ENCODE data around the gene G6PD. TPM values are rescaled to one million over a fixed set of nuclear protein-coding genes. Genes with fewer than 3 reads are reported as not detected.
A peak's percentile ranks its signal among the peaks of the same experiment; 100 is the strongest.

G6PD gene
- polyA plus RNA-seq, 2 of the 4 experiments (the other 2 are of a cell fraction): 692 to 1,409 TPM

DNA sequence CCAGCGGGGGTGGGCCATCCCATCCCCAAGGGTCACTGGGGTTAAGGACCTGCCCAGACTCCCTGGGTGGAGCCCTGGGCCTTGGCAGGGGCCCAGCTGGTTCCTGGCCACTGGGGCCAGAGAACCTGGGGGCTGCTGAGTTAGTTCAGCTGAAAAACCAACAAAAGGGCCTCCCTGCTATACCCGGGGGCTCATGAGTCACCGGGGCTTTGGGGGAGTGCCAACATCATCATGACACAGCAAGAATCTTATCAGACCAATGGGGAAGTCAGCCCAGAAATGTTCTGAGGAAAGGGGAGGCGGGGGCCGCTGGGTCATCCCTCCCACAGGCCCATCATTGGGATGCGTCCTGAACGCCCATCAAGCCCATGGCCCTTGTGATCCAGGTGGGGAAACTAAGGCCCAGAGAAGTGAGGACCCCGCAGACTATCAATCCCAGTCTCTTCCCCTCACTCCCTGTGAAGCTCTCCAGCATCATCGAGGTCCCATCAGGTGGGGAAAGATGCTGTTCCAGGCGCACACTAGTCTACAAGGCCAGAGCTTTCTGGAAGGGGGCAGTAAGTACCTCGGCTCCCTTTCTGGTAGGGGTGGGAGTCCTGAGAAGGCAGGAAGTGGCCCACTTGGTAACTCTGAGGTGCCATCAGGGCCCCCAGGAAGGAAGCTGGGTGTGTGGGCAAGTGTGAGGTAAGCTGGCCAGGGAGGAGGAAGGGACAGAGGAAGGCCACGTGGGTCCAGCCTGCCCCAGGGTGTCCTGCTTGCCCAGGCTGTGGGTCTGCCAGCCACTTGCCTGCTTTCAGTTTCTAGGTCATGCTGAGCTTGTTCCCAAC, 4.5 kb downstream of the G6PD start (continued):
- no peak for TF ChIP-seq MAZ (IDR thresholded peaks at IDR 0.05; ENCODE audit: borderline replicate concordance, low read depth, low read length)
- TF ChIP-seq ZFP36 (IDR thresholded peaks at IDR 0.05; ENCODE audit: borderline replicate concordance, partially characterized antibody): no peak
- TF ChIP-seq GATA3 (IDR thresholded peaks at IDR 0.05; ENCODE audit: borderline replicate concordance): peak; percentile 84
- TF ChIP-seq ZNF302 (CRISPR knock-in tag; IDR thresholded peaks at IDR 0.05): peak; percentile 96
- no peak for TF ChIP-seq RAD21 (conservative IDR thresholded peaks at IDR 0.05 in 1 of 2, IDR thresholded peaks at IDR 0.05 in 1 of 2)
- TF ChIP-seq, protein P1, sequence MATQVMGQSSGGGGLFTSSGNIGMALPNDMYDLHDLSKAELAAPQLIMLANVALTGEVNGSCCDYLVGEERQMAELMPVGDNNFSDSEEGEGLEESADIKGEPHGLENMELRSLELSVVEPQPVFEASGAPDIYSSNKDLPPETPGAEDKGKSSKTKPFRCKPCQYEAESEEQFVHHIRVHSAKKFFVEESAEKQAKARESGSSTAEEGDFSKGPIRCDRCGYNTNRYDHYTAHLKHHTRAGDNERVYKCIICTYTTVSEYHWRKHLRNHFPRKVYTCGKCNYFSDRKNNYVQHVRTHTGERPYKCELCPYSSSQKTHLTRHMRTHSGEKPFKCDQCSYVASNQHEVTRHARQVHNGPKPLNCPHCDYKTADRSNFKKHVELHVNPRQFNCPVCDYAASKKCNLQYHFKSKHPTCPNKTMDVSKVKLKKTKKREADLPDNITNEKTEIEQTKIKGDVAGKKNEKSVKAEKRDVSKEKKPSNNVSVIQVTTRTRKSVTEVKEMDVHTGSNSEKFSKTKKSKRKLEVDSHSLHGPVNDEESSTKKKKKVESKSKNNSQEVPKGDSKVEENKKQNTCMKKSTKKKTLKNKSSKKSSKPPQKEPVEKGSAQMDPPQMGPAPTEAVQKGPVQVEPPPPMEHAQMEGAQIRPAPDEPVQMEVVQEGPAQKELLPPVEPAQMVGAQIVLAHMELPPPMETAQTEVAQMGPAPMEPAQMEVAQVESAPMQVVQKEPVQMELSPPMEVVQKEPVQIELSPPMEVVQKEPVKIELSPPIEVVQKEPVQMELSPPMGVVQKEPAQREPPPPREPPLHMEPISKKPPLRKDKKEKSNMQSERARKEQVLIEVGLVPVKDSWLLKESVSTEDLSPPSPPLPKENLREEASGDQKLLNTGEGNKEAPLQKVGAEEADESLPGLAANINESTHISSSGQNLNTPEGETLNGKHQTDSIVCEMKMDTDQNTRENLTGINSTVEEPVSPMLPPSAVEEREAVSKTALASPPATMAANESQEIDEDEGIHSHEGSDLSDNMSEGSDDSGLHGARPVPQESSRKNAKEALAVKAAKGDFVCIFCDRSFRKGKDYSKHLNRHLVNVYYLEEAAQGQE (IDR thresholded peaks at IDR 0.05): no peak
- no peak; the same call in none of the 2 replicates for TF ChIP-seq FOSB (CRISPR knock-in tag; IDR thresholded peaks at IDR 0.05)
- peak; percentile 77 for TF ChIP-seq FOSL2 (IDR thresholded peaks at IDR 0.05)
- TF ChIP-seq FOSL2 (CRISPR knock-in tag; IDR thresholded peaks at IDR 0.05): peak; percentile 97
- TF ChIP-seq, protein P2, sequence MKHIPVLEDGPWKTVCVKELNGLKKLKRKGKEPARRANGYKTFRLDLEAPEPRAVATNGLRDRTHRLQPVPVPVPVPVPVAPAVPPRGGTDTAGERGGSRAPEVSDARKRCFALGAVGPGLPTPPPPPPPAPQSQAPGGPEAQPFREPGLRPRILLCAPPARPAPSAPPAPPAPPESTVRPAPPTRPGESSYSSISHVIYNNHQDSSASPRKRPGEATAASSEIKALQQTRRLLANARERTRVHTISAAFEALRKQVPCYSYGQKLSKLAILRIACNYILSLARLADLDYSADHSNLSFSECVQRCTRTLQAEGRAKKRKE (CRISPR knock-in tag; IDR thresholded peaks at IDR 0.05; ENCODE audit: low read depth): peak; percentile 89
- TF ChIP-seq RNF2 (IDR thresholded peaks at IDR 0.05; ENCODE audit: borderline replicate concordance, low read depth): no peak
- peak; percentile 89 to 92; a peak in 4 of 5 replicates for TF ChIP-seq EP300 (IDR thresholded peaks at IDR 0.05)
- TF ChIP-seq, protein P3, sequence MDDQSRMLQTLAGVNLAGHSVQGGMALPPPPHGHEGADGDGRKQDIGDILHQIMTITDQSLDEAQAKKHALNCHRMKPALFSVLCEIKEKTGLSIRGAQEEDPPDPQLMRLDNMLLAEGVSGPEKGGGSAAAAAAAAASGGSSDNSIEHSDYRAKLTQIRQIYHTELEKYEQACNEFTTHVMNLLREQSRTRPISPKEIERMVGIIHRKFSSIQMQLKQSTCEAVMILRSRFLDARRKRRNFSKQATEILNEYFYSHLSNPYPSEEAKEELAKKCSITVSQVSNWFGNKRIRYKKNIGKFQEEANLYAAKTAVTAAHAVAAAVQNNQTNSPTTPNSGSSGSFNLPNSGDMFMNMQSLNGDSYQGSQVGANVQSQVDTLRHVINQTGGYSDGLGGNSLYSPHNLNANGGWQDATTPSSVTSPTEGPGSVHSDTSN (IDR thresholded peaks at IDR 0.05): no peak; the same call in 1 of the 2 replicates
- TF ChIP-seq CBX2 (IDR thresholded peaks at IDR 0.05; ENCODE audit: borderline replicate concordance, low read depth): no peak
- peak; percentile 70 for TF ChIP-seq JUNB (IDR thresholded peaks at IDR 0.05)
- TF ChIP-seq BHLHE40 (IDR thresholded peaks at IDR 0.05; ENCODE audit: low read depth, low read length): no peak
- TF ChIP-seq POLR2AphosphoS2 (conservative IDR thresholded peaks at IDR 0.05; ENCODE audit: low read length): no peak
- TF ChIP-seq ZSCAN20 (CRISPR knock-in tag; IDR thresholded peaks at IDR 0.05): peak; percentile 85; the same call in 1 of the 2 replicates
- no peak for TF ChIP-seq CBX8 (IDR thresholded peaks at IDR 0.05)
- no peak for TF ChIP-seq POLR2A (IDR thresholded peaks at IDR 0.05; ENCODE audit: low read length)
- TF ChIP-seq, protein P4, sequence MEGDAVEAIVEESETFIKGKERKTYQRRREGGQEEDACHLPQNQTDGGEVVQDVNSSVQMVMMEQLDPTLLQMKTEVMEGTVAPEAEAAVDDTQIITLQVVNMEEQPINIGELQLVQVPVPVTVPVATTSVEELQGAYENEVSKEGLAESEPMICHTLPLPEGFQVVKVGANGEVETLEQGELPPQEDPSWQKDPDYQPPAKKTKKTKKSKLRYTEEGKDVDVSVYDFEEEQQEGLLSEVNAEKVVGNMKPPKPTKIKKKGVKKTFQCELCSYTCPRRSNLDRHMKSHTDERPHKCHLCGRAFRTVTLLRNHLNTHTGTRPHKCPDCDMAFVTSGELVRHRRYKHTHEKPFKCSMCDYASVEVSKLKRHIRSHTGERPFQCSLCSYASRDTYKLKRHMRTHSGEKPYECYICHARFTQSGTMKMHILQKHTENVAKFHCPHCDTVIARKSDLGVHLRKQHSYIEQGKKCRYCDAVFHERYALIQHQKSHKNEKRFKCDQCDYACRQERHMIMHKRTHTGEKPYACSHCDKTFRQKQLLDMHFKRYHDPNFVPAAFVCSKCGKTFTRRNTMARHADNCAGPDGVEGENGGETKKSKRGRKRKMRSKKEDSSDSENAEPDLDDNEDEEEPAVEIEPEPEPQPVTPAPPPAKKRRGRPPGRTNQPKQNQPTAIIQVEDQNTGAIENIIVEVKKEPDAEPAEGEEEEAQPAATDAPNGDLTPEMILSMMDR (IDR thresholded peaks at IDR 0.05): no peak
- peak; percentile 99 for TF ChIP-seq NFE2L2 (conservative IDR thresholded peaks at IDR 0.05; ENCODE audit: low read length)
- no peak for TF ChIP-seq KDM1A (IDR thresholded peaks at IDR 0.05; ENCODE audit: low read depth)
- TF ChIP-seq, protein P5, sequence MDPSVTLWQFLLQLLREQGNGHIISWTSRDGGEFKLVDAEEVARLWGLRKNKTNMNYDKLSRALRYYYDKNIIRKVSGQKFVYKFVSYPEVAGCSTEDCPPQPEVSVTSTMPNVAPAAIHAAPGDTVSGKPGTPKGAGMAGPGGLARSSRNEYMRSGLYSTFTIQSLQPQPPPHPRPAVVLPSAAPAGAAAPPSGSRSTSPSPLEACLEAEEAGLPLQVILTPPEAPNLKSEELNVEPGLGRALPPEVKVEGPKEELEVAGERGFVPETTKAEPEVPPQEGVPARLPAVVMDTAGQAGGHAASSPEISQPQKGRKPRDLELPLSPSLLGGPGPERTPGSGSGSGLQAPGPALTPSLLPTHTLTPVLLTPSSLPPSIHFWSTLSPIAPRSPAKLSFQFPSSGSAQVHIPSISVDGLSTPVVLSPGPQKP (IDR thresholded peaks at IDR 0.05; ENCODE audit: low read depth, low read length): no peak
- TF ChIP-seq KDM5A (IDR thresholded peaks at IDR 0.05): no peak
- TF ChIP-seq HDAC2 (IDR thresholded peaks at IDR 0.05): no peak

Data from A549 (cell line).